C4-2B (cell line): ENCODE measurements around the gene COBL.

Experiments
- CTCF ChIP-seq: fragments of 450-650 bp; conservative IDR thresholded peaks from 2 replicates; pipeline ENCODE4 v1.5.1; 2017; ENCODE audit warnings: mild to moderate bottlenecking
- ZFX ChIP-seq: fragments of 450-650 bp; IDR thresholded peaks from 2 replicates; pipeline ENCODE4 v1.6.1; 2017

GRCh38 chr7:51279391-51280023, 37.1 kb downstream of the COBL start:
- no peak for TF ChIP-seq CTCF
- no peak for TF ChIP-seq ZFX
